HepG2 (cell line): ENCODE measurements around the gene EFNA3. TPM values are rescaled to one million over a fixed set of nuclear protein-coding genes. Genes with fewer than 3 reads are reported as not detected.

Experiments used
- CBX2 ChIP-seq, 2 experiments: fragments of 200-600 bp in 1 of 2; sonication (generic); formaldehyde crosslinking in 1 of 2; IDR thresholded peaks; 2 replicates each; pipeline versions ENCODE4 v1.7.0 to v1.8.1; 2018 to 2022; ENCODE audit warnings: low read depth in 2 of 2, low read length in 1 of 2, mild to moderate bottlenecking in 1 of 2, missing genetic modification reagents in 1 of 2
- DMTF1 ChIP-seq: sonication (generic); formaldehyde crosslinking; IDR thresholded peaks from 2 replicates; pipeline ENCODE4 v1.4.0; 2020; ENCODE audit warnings: mild to moderate bottlenecking, missing genetic modification reagents
- MXD4 ChIP-seq: IDR thresholded peaks from 2 replicates; pipeline ENCODE4 v1.6.1; 2016; ENCODE audit warnings: mild to moderate bottlenecking, missing biosample characterization, missing genetic modification reagents
- RAD21 ChIP-seq: fragments of 450-650 bp; formaldehyde crosslinking; IDR thresholded peaks from 2 replicates; pipeline ENCODE4 v1.5.0; 2020; ENCODE audit warnings: mild to moderate bottlenecking
- TAF1 ChIP-seq: sonication (generic); formaldehyde crosslinking; IDR thresholded peaks from 2 replicates; pipeline ENCODE4 v1.4.0; 2020; ENCODE audit warnings: missing genetic modification reagents
- TP53 ChIP-seq: sonication (generic); formaldehyde crosslinking; conservative IDR thresholded peaks from 2 replicates; pipeline ENCODE4 v1.4.0; 2020; ENCODE audit warnings: missing genetic modification reagents
- ZFP90 ChIP-seq: sonication (generic); formaldehyde crosslinking; IDR thresholded peaks from 2 replicates; pipeline ENCODE4 v1.8.0; 2022; ENCODE audit warnings: missing genetic modification reagents, mild to moderate bottlenecking, inconsistent platforms, borderline replicate concordance
- ZHX1 ChIP-seq: sonication (generic); formaldehyde crosslinking; IDR thresholded peaks from 2 replicates; pipeline ENCODE4 v1.8.1; 2022; ENCODE audit warnings: low read depth, mild to moderate bottlenecking, missing genetic modification reagents
- ZNF24 ChIP-seq: fragments of 450-650 bp; IDR thresholded peaks from 2 replicates; pipeline ENCODE4 v1.6.1; 2017; ENCODE audit warnings: antibody characterized with exemption, mild to moderate bottlenecking
- ZNF260 ChIP-seq: sonication (generic); formaldehyde crosslinking; IDR thresholded peaks from 2 replicates; pipeline ENCODE4 v1.4.0; 2020; ENCODE audit warnings: missing genetic modification reagents, low read depth, mild to moderate bottlenecking, borderline replicate concordance
- ZNF720 ChIP-seq: sonication (generic); formaldehyde crosslinking; IDR thresholded peaks from 2 replicates; pipeline ENCODE4 v1.4.0; 2020; ENCODE audit warnings: missing genetic modification reagents
- polyA plus RNA-seq, 8 experiments: library from polyadenylated mRNA; depleted of rRNA in 3 of 8; stranded (reverse) in 7 of 8; unstranded in 1 of 8; fragments of >200 nt; fragmentation: Illumina TruSeq in 4 of 8; extraction: Trizol in 4 of 8; gene quantifications; 2 replicates each; pipeline versions ENCODE4 v1.2.1 to v1.2.3, GENCODE V29; 2011 to 2016; ENCODE audit warnings: low read depth in 4 of 8, missing spikeins in 1 of 8, mixed read lengths in 1 of 8; ENCODE audit not compliant: insufficient read depth in 1 of 8
- total RNA-seq, 5 experiments: library from RNA; depleted of rRNA; stranded (reverse); fragments of >200 nt; fragmentation: Illumina TruSeq; extraction: Trizol; gene quantifications; 2 replicates each; pipeline ENCODE4 v1.2.3, GENCODE V29; 2016; ENCODE audit warnings: low read depth in 1 of 5
- TF ChIP-seq, protein P1 (sequence below): sonication (generic); formaldehyde crosslinking; conservative IDR thresholded peaks from 2 replicates; pipeline ENCODE4 v1.8.0; 2022; ENCODE audit warnings: mild to moderate bottlenecking, moderate library complexity, missing genetic modification reagents
- TF ChIP-seq, protein P2 (sequence below): sonication (generic); formaldehyde crosslinking; IDR thresholded peaks from 2 replicates; pipeline ENCODE4 v1.5.0; 2020; ENCODE audit warnings: missing genetic modification reagents
- TF ChIP-seq, protein P3 (sequence below): sonication (generic); formaldehyde crosslinking; IDR thresholded peaks from 2 replicates; pipeline ENCODE4 v1.5.1; 2020; ENCODE audit warnings: missing genetic modification reagents, mild to moderate bottlenecking, borderline replicate concordance
- TF ChIP-seq, protein P4 (sequence below): sonication (generic); formaldehyde crosslinking; IDR thresholded peaks from 2 replicates; pipeline ENCODE4 v1.8.0; 2022; ENCODE audit warnings: mild to moderate bottlenecking, missing genetic modification reagents, moderate library complexity
- TF ChIP-seq, protein P5 (sequence below): IDR thresholded peaks from 2 replicates; pipeline ENCODE4 v1.6.1; 2012; ENCODE audit warnings: inconsistent platforms

EFNA3 gene
- total and polyA plus RNA-seq, 2 of the 13 experiments (the other 11 are each of a cell fraction or from before 2014, with no cell fraction given): 1.0 to 5.7 TPM

GRCh38 chr1:155050560-155051341 is 27.9 kb upstream of the EFNA3 start, which contains the start of gene ADAM15 (continued):
- TF ChIP-seq, protein P1, sequence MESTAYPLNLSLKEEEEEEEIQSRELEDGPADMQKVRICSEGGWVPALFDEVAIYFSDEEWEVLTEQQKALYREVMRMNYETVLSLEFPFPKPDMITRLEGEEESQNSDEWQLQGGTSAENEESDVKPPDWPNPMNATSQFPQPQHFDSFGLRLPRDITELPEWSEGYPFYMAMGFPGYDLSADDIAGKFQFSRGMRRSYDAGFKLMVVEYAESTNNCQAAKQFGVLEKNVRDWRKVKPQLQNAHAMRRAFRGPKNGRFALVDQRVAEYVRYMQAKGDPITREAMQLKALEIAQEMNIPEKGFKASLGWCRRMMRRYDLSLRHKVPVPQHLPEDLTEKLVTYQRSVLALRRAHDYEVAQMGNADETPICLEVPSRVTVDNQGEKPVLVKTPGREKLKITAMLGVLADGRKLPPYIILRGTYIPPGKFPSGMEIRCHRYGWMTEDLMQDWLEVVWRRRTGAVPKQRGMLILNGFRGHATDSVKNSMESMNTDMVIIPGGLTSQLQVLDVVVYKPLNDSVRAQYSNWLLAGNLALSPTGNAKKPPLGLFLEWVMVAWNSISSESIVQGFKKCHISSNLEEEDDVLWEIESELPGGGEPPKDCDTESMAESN: peak; percentile 68; the same call in 1 of the 2 replicates
- TF ChIP-seq, protein P2, sequence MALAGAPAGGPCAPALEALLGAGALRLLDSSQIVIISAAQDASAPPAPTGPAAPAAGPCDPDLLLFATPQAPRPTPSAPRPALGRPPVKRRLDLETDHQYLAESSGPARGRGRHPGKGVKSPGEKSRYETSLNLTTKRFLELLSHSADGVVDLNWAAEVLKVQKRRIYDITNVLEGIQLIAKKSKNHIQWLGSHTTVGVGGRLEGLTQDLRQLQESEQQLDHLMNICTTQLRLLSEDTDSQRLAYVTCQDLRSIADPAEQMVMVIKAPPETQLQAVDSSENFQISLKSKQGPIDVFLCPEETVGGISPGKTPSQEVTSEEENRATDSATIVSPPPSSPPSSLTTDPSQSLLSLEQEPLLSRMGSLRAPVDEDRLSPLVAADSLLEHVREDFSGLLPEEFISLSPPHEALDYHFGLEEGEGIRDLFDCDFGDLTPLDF (CRISPR knock-in tag): peak; percentile 84
- TF ChIP-seq DMTF1 (CRISPR knock-in tag) (0 out of 2 replicates have a peak, but pooled peaks have one; percentile 79), TP53 (CRISPR knock-in tag) (no peak), ZHX1 (peak; percentile 73; the same call in 1 of the 2 replicates), ZFP90 (CRISPR knock-in tag) (no peak; the same call in 1 of the 2 replicates), MXD4 (CRISPR knock-in tag) (peak; percentile 64), TAF1 (CRISPR knock-in tag) (peak; percentile 52; the same call in 1 of the 2 replicates), ZNF720 (CRISPR knock-in tag) (no peak), CBX2 (IDR thresholded peaks at IDR 0.05; ENCODE audit: low read depth, low read length) (no peak), CBX2 (CRISPR knock-in tag; IDR thresholded peaks at IDR 0.05; ENCODE audit: low read depth) (no peak), ZNF24 (no peak), RAD21 (CRISPR knock-in tag) (peak; percentile 69), ZNF260 (CRISPR knock-in tag) (peak; percentile 59; the same call in 1 of the 2 replicates)
- TF ChIP-seq, protein P3, sequence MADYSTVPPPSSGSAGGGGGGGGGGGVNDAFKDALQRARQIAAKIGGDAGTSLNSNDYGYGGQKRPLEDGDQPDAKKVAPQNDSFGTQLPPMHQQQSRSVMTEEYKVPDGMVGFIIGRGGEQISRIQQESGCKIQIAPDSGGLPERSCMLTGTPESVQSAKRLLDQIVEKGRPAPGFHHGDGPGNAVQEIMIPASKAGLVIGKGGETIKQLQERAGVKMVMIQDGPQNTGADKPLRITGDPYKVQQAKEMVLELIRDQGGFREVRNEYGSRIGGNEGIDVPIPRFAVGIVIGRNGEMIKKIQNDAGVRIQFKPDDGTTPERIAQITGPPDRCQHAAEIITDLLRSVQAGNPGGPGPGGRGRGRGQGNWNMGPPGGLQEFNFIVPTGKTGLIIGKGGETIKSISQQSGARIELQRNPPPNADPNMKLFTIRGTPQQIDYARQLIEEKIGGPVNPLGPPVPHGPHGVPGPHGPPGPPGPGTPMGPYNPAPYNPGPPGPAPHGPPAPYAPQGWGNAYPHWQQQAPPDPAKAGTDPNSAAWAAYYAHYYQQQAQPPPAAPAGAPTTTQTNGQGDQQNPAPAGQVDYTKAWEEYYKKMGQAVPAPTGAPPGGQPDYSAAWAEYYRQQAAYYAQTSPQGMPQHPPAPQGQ (CRISPR knock-in tag): no peak
- TF ChIP-seq, protein P4, sequence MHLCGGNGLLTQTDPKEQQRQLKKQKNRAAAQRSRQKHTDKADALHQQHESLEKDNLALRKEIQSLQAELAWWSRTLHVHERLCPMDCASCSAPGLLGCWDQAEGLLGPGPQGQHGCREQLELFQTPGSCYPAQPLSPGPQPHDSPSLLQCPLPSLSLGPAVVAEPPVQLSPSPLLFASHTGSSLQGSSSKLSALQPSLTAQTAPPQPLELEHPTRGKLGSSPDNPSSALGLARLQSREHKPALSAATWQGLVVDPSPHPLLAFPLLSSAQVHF: no peak
- TF ChIP-seq, protein P5, sequence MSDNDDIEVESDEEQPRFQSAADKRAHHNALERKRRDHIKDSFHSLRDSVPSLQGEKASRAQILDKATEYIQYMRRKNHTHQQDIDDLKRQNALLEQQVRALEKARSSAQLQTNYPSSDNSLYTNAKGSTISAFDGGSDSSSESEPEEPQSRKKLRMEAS: peak; percentile 97
